Measurements from ENCODE around the gene ZNF438.
"Not testable (repeated sequence)": the region's sequence is repeated elsewhere in the genome, so short reads cannot be mapped to it uniquely, and the experiment has no call there.

ZNF438 gene

GRCh38 chr10:30931094-30931493 is 100.6 kb downstream of the ZNF438 start:
- FAIRE-seq = no peak

- FAIRE-seq = no peak
Measured at GRCh38 chr10:30929901-30930520, 101.7 kb downstream of the ZNF438 start.

GRCh38 chr10:30929311-30929729 is 102.3 kb downstream of the ZNF438 start:
- not testable (repeated sequence) for FAIRE-seq

DNA sequence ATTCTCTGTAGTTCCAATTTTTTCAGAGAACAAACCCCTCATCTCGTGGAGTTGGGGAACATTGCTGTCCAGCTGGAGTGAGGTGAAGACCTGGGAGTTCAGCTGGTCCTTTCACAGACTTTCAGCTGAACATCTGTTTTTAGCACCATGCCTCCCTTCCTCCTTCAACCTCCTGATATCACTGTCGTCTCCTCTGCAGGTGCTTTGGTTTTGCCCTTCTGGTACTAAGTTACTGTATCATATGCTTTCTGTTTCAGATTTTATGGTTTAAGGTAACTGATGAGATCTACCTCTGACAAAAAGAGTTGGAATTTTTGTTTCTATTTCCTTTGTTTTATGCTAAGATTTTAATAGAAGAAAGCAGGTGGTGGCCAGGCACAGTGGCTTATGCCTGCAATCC is 102.9 kb downstream of the ZNF438 start:
- FAIRE-seq = no peak

DNA sequence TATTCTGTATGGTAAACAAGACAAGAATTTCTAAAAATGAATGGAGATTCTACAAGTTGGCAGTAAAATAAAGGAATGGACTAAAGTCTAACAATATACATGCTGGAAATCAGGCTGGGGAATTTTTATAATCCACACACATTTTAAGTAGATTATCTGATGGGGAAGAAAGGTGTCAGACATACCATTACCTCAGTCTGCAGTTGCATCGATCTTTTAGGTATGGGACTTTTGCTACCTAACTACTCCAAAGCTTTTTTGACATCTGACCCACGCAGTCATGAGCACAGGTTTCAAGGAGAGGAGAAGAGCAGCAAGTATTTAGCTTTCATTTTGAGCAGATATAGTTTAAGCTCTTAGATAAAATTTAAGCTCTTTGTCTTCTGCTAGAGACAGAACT is 113.0 kb downstream of the ZNF438 start:
- no peak for FAIRE-seq

DNA sequence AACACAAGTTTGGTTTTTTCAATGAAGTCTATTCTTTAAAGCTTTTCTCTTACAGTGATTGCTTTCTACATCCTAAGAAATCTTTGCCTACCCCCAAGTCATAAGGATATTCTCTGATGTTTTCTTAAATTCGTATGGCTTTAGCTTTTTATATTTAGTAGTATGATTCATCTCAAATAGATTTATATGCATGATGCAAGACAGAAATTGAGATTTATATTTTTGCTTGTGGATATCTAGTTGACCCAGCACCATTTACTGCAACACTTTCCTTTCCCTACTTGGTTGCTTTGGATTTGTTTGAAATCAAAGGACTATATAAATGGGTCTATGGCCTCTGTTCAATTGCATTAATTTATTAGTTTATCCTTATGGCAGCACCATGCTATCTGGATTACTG is 113.9 kb downstream of the ZNF438 start:
- no peak for FAIRE-seq

DNA sequence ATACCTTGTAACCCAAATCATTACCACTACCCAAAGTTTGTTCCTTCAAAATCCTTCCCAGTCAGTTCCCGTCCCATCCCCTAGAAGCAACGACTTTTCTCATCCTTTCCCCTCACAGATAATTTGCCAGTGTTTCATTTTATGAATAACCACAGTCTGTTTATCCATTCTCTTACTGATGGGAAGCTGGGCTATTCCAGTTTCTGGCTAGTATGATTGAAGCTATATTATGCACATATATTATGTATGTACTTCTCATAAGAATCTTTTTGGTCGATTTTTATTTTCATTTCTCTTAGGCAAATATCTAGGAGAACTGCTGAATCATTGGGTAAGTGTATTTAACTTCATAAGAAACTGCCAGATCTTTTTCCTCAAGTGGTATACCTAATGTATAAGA is 114.6 kb downstream of the ZNF438 start:
- FAIRE-seq = no peak

- FAIRE-seq = no peak
Measured at GRCh38 chr10:30915146-30915545, 116.5 kb downstream of the ZNF438 start.

- FAIRE-seq = no peak
Measured at GRCh38 chr10:30911303-30911863, 120.3 kb downstream of the ZNF438 start.

GRCh38 chr10:30903397-30904138 is 128.1 kb downstream of the ZNF438 start:
- no peak for FAIRE-seq

- no peak for FAIRE-seq
Measured at GRCh38 chr10:30902621-30903396, 128.9 kb downstream of the ZNF438 start.

DNA sequence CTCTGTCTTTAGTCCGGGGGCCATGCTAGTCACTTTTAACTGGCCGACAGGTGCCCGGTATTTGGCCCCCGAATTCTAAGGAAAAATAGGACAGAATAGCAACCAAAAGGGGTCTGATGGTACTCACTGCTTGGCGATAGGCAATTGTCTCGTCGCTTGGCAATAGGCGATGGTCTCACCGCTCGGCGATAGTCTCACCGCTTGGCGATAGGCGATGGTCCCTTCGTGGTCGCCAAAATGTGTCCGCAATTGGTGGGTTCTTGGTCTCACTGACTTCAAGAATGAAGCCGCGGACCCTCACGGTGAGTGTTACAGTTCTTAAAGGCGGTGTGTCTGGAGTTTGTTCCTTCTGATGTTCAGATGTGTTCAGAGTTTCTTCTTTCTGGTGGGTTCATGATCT is 130.2 kb downstream of the ZNF438 start:
- FAIRE-seq = not testable (repeated sequence)

DNA sequence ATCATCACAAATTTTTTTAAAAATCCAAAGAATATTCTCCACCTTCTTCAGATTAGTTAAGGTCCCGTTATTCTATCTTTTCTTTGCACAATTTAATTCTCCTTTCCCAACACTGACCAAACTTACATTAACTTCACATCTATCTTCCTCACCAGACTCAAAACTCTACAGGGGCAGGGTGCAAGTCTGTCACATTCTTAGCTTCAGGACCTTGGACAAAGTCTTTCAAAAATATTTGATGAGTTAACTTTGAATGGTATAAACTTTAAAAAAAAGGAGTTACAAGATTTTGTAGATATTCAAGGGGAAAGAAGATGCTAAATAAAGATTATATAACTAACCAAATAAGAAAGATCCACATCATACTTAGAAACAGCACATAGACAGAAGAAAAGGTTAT is 132.7 kb downstream of the ZNF438 start:
- no peak for FAIRE-seq

DNA sequence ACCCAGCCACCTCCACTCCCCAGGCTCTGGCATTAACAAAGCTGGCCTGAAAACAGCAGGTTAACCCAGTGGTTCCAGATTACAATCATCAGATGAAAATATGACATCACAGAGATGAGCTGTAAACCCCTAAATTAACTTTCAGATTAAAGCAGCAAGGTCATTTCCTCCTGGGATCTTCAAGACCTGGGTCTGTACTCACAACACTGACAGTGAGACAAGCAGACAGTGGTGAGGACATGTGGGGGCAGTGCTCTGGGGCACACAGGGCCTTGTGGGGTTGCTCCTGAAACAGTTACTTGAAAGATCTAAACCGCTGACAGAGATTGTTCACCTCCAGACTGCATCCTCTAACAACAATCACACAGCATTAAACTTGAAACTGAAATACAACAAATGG is 134.1 kb downstream of the ZNF438 start:
- FAIRE-seq = no peak

DNA sequence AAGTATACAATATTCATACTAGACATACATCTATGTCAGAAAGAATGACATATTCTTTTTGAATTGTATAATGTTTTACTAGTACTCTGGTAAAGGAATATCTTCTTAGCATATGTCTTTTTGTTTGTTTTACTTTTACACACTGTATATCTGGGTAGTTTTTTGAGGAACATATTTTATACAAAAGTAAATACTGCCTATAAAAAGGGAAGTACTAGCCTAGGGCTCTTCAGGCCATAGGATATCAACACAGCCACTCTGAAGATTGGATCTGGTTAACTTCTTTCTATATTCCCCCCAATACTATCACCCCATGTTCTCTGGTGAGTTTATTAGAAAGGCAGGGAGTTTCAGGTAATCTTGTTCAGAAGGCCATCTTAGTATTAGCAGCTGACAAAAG is 134.6 kb downstream of the ZNF438 start:
- FAIRE-seq = peak; percentile 43

DNA sequence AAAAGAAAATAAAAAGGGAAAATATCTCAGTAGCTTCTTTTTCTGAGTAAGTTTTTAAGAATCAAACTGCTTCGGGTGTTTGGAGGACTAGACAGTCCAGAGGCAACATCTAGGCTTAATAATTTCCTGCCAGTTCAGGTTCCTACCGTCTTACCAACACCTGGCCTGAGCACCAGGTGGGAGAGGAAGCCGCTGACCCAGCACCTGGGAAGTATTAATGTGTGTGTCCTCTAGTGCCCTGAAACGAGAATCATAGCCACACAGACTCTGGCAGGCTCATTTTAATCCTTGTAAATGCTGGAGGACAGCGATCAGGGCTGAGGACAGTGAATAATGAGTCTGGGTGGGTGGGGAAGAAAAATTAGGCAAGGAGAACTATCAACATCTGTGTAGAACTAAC is 137.4 kb downstream of the ZNF438 start:
- FAIRE-seq = no peak

GRCh38 chr10:30893208-30893607 is 138.5 kb downstream of the ZNF438 start:
- FAIRE-seq = no peak

- FAIRE-seq = no peak
Measured at GRCh38 chr10:30887839-30888238, 143.8 kb downstream of the ZNF438 start.

DNA sequence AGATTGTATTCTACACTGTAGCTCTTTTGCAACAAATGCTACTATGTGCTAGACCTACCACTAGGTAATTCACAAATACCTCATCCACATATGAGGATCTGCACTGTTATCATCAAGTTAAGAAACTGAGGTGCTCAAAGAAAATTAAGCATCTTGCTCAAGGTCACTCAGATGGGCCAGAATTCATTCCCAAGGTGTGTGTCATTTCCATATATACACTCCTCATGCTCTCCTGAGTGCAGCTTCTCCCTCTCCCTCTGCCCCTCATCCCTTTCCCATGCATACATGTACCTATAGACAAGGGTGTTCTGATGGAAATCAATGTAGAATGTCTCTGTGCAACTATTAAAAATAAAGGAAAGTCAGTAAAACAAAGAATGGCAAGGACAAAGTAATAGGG is 146.2 kb downstream of the ZNF438 start:
- no peak for FAIRE-seq

DNA sequence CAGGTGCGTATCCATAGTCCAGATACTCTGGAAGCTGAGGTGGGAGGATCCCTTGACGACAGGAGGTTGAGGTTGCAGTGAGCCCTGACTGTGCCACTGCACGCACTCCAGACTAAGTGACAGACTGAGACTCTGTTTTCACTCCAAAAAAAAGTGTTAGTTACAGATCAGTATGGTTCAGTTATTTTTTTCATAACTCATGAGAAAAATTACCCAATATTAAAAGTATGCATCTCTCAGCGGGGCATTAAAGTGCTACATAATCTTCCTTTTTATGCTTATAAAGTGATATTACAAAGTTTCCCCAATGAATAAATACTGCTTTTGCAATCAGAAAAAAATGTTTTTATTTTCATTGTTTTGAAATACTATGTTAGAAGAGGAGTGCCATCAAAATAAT is 147.9 kb downstream of the ZNF438 start:
- FAIRE-seq = no peak

- no peak for FAIRE-seq
Measured at GRCh38 chr10:30883116-30883515, 148.5 kb downstream of the ZNF438 start.

DNA sequence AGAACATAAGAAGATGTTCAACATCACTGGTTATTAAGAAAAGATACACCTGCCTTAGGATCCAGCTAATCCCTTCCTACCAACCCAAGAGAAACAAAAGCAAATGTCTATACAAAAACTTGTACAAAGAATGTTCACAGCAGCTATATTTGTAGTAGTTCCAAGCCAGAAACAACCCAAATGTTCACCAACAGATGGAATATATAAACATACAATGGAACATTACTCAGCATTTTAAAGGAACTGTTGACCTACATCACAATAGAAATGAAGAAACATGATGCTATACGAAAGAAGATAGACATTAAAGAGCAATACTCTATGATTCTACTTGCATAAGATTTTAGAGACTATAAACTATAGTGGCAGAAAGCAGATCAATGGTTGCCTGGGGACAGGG is 149.4 kb downstream of the ZNF438 start:
- no peak for FAIRE-seq

DNA sequence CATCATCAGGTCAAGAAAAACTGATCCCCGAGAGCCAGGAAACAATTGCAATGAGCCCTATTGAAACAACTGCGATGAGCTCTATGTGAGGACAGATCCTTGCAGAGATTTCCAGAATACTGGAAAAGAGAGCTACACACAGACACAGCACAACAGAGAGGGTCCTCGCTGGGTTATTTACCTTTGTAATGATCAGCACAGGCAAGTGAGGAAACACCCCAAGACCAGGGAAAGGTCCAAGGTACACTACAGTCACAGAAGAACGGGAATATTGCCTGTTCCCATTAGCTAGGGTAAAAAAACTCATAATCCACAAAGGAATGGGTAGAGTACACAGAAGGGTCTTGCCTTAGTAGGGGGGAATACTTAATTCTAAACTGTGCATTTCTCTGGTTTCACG is 152.7 kb downstream of the ZNF438 start:
- FAIRE-seq = no peak

- FAIRE-seq = peak; percentile 5
Measured at GRCh38 chr10:30877111-30877510, 154.6 kb downstream of the ZNF438 start.
